ENCODE measurements around the gene STK39.

DNA sequence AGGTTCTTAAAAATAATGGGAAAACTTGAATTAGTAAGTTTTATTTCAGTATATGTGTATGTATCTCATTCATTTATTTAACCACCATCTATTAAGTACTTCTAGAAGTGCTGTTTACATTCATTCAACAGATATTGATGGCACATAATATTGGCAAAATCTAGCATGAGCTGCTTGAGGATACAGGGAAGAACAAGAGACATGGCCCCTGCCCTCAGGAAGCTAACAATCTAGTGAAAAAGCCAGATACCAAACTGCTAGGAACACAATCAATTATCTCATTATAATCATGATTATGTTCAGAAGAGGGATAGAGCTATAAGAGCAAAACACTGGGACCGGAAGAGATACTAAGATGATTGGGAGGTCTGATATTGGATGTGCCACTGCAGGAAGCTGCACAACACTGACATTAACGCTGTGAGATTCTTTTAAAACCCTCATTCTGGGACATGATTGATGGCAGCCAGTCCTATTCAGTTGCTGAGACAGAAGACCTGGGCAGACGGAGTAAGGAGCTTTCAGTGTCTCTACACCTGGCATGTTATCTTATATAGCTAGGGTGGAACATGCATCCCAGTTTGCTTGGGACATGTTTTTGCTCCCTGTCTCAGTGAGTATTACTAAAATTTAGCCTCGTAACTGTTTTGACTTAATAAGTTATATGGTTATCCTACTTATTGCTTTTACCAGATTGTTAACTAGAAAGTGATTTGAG, 314.1 kb downstream of the STK39 start:
- TF ChIP-seq POLR2A (IDR thresholded peaks at IDR 0.05), result no peak
- TF ChIP-seq, protein P1, sequence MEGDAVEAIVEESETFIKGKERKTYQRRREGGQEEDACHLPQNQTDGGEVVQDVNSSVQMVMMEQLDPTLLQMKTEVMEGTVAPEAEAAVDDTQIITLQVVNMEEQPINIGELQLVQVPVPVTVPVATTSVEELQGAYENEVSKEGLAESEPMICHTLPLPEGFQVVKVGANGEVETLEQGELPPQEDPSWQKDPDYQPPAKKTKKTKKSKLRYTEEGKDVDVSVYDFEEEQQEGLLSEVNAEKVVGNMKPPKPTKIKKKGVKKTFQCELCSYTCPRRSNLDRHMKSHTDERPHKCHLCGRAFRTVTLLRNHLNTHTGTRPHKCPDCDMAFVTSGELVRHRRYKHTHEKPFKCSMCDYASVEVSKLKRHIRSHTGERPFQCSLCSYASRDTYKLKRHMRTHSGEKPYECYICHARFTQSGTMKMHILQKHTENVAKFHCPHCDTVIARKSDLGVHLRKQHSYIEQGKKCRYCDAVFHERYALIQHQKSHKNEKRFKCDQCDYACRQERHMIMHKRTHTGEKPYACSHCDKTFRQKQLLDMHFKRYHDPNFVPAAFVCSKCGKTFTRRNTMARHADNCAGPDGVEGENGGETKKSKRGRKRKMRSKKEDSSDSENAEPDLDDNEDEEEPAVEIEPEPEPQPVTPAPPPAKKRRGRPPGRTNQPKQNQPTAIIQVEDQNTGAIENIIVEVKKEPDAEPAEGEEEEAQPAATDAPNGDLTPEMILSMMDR (IDR thresholded peaks at IDR 0.05), result no peak
- TF ChIP-seq EP300 (IDR thresholded peaks at IDR 0.05), result no peak
